Measurements from ENCODE around the gene KCNIP4.

- TF ChIP-seq POLR2A (IDR thresholded peaks at IDR 0.05), result no peak
- no peak for TF ChIP-seq CTCF (IDR thresholded peaks at IDR 0.05)
These were observed 204.5 kb downstream of the KCNIP4 start for GRCh38 chr4:21744046-21744445.
